ENCODE data around the gene RAB3GAP1.
"Not testable (repeated sequence)": the region's sequence is repeated elsewhere in the genome, so short reads cannot be mapped to it uniquely, and the experiment has no call there.

The RAB3GAP1 gene

DNA sequence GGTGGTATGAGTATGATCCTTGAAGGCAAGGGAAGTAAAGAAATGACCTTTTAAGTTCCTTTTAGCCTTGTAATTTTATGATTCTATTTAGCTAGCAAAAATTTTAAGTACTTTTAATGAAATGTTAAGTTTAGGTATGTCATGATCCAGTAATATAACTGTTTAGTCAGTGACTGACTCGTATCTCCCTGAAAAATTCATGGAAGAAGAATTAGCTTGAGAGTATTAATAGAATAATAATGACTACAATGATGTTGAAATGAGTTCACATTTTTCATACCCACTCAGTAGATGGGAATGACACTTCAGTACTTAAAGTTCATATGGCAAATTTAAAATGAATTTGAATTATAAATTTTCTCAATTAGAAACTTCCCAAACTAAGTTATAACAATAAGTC lies 14.6 kb downstream of the RAB3GAP1 start:
- no peak for TF ChIP-seq CTCF (IDR thresholded peaks at IDR 0.05; ENCODE audit: control extremely low read depth, extremely low read depth, low read depth, missing control alignments)
- ChIA-PET CTCF (interaction anchor here (1.0 to 2.5 kb wide), 5 partner anchors 11 to 730 kb away, joined by 3 to 7 read pairs (median 5); no protein-coding TSS in a partner anchor), POLR2A (no interaction called here)
- no peak for DNase-seq (ENCODE audit: extremely low spot score)

DNA sequence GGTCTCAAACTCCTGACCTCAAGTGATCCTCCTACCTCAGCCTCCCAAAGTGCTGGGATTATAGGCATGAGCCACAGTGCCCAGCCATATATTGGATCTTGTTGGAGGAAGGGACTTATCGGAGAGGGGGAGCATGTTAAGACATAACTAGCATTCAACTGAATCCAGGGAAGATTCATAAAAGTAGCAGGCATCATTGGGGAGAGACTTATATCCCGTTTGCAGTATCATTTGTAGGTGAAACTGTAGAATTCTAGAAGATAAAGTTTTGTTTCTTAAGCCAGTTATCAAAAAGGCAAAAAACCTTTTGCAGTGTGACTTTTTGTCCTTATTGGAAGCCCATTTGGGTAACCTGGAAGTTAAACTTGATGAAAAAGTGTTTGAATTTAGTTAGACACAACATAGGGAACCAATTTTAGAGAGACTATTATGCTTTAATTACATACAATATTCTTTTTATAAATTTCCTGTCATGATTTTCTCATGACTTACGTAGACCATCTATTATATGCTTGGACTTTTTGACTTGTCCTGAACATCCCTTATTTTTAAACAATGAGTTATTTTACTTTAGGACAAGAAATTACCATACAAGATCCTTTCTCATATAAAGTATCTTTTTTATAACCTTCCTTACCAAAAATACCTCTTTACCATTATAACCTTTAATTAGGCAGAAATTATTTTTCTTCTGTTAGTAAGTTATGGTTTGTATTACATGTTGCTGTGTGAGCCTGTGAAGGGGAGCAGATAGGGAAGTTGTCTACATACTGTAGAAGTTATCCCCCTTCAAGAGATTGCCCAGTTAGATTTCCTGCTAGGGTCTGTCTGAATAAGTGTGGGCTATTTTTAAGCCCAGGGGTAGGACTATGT lies 20.3 kb downstream of the RAB3GAP1 start:
- TF ChIP-seq CTCF (IDR thresholded peaks at IDR 0.05; ENCODE audit: control extremely low read depth, extremely low read depth, low read depth, missing control alignments), result no peak
- ChIA-PET POLR2A (no interaction called here), CTCF (no interaction called here)
- DNase-seq (ENCODE audit: extremely low spot score), result no peak

GRCh38 chr2:135074216-135074615 lies 22.1 kb downstream of the RAB3GAP1 start:
- no peak for TF ChIP-seq CTCF (IDR thresholded peaks at IDR 0.05; ENCODE audit: control extremely low read depth, extremely low read depth, low read depth, missing control alignments)
- ChIA-PET POLR2A (no interaction called here), CTCF (no interaction called here)
- DNase-seq (ENCODE audit: extremely low spot score), result no peak

- DNase-seq (ENCODE audit: extremely low spot score), result no peak
- ChIA-PET CTCF (no interaction called here), POLR2A (no interaction called here)
- TF ChIP-seq CTCF (IDR thresholded peaks at IDR 0.05; ENCODE audit: control extremely low read depth, extremely low read depth, low read depth, missing control alignments), result no peak
Observed at GRCh38 chr2:135076556-135076955, 24.5 kb downstream of the RAB3GAP1 start.

GRCh38 chr2:135078417-135078816 lies 26.3 kb downstream of the RAB3GAP1 start:
- no peak for DNase-seq (ENCODE audit: extremely low spot score)
- POLR2A ChIA-PET, result no interaction called here
- CTCF ChIA-PET, result no interaction called here
- TF ChIP-seq CTCF (IDR thresholded peaks at IDR 0.05; ENCODE audit: control extremely low read depth, extremely low read depth, low read depth, missing control alignments), result no peak

DNA sequence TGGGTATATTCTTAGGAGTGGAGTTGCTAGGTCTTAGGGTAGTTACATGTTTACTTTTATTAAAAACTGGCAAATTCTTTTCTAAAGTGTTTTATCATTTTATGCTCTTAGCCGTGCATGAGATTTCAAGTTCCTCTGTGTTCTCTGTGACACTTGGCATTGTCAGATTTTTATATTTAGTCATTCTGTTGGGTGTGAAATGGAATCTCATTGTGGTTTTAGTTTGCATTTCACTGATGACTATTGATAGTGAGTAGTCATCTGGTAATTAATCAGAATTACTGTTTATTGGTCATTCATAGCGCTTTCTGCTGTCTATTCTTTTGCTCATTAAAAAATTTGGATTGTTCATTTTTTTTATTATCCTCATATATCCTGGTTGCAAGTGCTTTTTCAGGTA lies 34.1 kb downstream of the RAB3GAP1 start:
- ChIA-PET CTCF (interaction anchor here (1.2 kb wide), 2 partner anchors 29 to 624 kb away, joined by 3 read pairs; no protein-coding TSS in a partner anchor), POLR2A (no interaction called here)
- DNase-seq (ENCODE audit: extremely low spot score), result no peak
- no peak for TF ChIP-seq CTCF (IDR thresholded peaks at IDR 0.05; ENCODE audit: control extremely low read depth, extremely low read depth, low read depth, missing control alignments)

DNA sequence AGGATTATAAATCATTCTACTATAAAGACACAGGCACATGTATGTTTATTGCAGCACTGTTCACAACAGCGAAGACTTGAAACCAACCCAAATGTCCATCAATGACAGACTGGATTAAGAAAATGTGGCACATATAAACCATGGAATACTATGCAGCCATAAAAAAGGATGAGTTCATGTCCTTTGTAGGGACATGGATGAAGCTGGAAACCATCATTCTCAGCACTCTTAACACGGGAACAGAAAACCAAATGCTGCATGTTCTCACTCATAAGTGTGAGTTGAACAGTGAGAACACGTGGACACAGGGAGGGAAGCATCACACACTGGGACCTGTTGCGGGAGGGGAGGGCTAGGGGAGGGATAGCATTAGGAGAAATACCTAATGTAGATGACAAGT lies 37.5 kb downstream of the RAB3GAP1 start:
- CTCF ChIA-PET; POLR2A ChIA-PET; DNase-seq (ENCODE audit: extremely low spot score): not testable (repeated sequence)

Data from GM10248 (cell line).